Measurements from ENCODE around the gene RAB25. TPM values are rescaled to one million over a fixed set of nuclear protein-coding genes. Genes with fewer than 3 reads are reported as not detected.

The RAB25 gene
- total and polyA plus RNA-seq, 4 donors: 0.67 to 2.0 (median 0.92) TPM

DNA sequence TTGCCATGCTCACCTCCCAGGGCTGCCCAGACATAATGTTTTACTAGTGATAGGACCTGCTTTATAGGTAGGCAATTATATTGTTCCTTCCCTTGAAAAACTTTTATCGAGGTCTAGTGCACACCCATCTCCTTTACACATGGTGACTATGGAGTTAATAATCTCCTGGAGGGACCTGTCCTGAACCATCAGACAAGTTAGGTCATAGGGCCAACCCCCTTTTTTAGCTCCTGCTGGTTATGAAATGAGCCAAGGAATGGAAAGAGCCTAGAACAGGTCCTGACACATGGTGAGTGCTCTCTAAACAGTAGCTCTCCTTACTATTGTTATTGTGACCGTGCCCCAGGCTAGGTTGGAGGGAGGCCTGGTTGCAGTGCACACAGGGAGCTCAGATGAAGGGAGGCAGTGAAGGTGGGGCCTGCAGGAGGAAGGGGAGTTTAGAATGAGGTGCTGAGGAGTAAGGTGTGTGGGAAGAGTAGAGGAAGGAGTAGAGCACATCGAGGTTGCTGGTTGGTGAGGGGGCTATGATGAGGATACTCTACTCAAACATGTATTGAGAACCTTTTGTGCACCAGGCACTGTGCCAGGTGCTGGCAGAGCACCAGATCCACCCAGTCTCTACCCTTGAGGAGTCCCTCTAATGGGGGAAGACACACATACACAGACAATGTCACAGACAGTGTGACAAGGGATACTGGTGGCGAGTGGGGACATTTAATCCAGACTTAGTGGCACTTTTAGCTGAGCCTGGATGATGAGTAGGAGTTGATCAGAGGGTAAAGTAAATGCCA is 39.4 kb downstream of the RAB25 start:
- H3K27ac ChIP-seq (ENCODE audit: low read depth in 1 of 2, low read length in 2 of 2): no peak overlapping the region
- H3K9me3 ChIP-seq (ENCODE audit: control insufficient read depth in 4 of 4, low read length in 3 of 4): no peaks in the 10 kb centered on the region
- DNase-seq (ENCODE audit: low spot score): no peak
- no peak overlapping the region for H3K4me3 ChIP-seq (ENCODE audit: low read depth in 1 of 3, low read length in 3 of 3)
- no peaks in the 10 kb centered on the region for H3K36me3 ChIP-seq (ENCODE audit: control insufficient read depth in 4 of 4, insufficient read depth in 3 of 4, low read depth in 1 of 4, low read length in 3 of 4)
- no peaks in the 10 kb centered on the region for H3K27me3 ChIP-seq (ENCODE audit: control insufficient read depth in 4 of 4, insufficient read depth in 4 of 4, low read length in 3 of 4)
- no peak for TF ChIP-seq RAD21 (IDR thresholded peaks at IDR 0.05)
- no peak for TF ChIP-seq SP1 (IDR thresholded peaks at IDR 0.05)
- no peak for TF ChIP-seq EGR1 (IDR thresholded peaks at IDR 0.05; ENCODE audit: low read depth in 2 of 2)
- no peak for TF ChIP-seq TAF1 (conservative IDR thresholded peaks at IDR 0.05)
- TF ChIP-seq YY1 (IDR thresholded peaks at IDR 0.05): no peak
- no peak for TF ChIP-seq JUND (IDR thresholded peaks at IDR 0.05)
- TF ChIP-seq HNF4A (conservative IDR thresholded peaks at IDR 0.05): no peak
- no peak for TF ChIP-seq GABPA (IDR thresholded peaks at IDR 0.05 in 1 of 2, conservative IDR thresholded peaks at IDR 0.05 in 1 of 2)
- TF ChIP-seq NR2F2 (IDR thresholded peaks at IDR 0.05): no peak
- TF ChIP-seq, protein P1, sequence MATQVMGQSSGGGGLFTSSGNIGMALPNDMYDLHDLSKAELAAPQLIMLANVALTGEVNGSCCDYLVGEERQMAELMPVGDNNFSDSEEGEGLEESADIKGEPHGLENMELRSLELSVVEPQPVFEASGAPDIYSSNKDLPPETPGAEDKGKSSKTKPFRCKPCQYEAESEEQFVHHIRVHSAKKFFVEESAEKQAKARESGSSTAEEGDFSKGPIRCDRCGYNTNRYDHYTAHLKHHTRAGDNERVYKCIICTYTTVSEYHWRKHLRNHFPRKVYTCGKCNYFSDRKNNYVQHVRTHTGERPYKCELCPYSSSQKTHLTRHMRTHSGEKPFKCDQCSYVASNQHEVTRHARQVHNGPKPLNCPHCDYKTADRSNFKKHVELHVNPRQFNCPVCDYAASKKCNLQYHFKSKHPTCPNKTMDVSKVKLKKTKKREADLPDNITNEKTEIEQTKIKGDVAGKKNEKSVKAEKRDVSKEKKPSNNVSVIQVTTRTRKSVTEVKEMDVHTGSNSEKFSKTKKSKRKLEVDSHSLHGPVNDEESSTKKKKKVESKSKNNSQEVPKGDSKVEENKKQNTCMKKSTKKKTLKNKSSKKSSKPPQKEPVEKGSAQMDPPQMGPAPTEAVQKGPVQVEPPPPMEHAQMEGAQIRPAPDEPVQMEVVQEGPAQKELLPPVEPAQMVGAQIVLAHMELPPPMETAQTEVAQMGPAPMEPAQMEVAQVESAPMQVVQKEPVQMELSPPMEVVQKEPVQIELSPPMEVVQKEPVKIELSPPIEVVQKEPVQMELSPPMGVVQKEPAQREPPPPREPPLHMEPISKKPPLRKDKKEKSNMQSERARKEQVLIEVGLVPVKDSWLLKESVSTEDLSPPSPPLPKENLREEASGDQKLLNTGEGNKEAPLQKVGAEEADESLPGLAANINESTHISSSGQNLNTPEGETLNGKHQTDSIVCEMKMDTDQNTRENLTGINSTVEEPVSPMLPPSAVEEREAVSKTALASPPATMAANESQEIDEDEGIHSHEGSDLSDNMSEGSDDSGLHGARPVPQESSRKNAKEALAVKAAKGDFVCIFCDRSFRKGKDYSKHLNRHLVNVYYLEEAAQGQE (IDR thresholded peaks at IDR 0.05): no peak
- no peak for TF ChIP-seq HNF4G (IDR thresholded peaks at IDR 0.05)
- no peak for TF ChIP-seq RXRA (IDR thresholded peaks at IDR 0.05)
- TF ChIP-seq, protein P2, sequence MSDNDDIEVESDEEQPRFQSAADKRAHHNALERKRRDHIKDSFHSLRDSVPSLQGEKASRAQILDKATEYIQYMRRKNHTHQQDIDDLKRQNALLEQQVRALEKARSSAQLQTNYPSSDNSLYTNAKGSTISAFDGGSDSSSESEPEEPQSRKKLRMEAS (IDR thresholded peaks at IDR 0.05): no peak
- TF ChIP-seq, protein P3, sequence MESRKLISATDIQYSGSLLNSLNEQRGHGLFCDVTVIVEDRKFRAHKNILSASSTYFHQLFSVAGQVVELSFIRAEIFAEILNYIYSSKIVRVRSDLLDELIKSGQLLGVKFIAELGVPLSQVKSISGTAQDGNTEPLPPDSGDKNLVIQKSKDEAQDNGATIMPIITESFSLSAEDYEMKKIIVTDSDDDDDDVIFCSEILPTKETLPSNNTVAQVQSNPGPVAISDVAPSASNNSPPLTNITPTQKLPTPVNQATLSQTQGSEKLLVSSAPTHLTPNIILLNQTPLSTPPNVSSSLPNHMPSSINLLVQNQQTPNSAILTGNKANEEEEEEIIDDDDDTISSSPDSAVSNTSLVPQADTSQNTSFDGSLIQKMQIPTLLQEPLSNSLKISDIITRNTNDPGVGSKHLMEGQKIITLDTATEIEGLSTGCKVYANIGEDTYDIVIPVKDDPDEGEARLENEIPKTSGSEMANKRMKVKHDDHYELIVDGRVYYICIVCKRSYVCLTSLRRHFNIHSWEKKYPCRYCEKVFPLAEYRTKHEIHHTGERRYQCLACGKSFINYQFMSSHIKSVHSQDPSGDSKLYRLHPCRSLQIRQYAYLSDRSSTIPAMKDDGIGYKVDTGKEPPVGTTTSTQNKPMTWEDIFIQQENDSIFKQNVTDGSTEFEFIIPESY (IDR thresholded peaks at IDR 0.05): no peak
- no peak for TF ChIP-seq FOXA2 (IDR thresholded peaks at IDR 0.05)
- TF ChIP-seq FOXA1 (IDR thresholded peaks at IDR 0.05): no peak
- TF ChIP-seq, protein P4, sequence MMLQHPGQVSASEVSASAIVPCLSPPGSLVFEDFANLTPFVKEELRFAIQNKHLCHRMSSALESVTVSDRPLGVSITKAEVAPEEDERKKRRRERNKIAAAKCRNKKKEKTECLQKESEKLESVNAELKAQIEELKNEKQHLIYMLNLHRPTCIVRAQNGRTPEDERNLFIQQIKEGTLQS (IDR thresholded peaks at IDR 0.05): no peak
- no peak overlapping the region for H3K9ac ChIP-seq (ENCODE audit: low read depth in 1 of 2, low read length in 2 of 2)
- 85% methylated on average over 4 of the region's 4 CpGs for WGBS
- H3K4me1 ChIP-seq (ENCODE audit: control insufficient read depth in 4 of 4, insufficient read depth in 4 of 4, low read length in 3 of 4): peaks cover 0 to 12% (median 5%) of the 10 kb centered on the region in 4 donors

DNA sequence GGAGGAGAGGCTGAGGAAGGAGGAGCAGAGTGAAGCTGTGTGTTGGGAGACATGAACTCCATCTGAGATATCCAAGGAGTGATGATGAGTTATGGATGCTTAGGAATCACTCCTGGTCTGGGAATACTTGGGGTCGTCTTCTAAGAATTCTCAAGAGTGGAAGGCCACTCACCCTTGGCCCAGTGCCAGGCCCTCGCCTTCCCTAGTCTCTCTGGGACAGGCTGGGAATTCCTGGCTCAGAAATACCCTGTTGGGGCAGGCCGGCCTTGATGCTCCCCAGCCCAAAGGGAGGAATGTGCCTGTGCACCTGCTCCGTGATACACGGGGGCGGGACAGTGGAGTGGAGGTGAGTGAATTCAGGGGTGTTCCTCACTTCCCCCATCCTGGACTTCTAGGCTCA is 40.9 kb downstream of the RAB25 start:
- H3K4me1 ChIP-seq (ENCODE audit: control insufficient read depth in 4 of 4, insufficient read depth in 4 of 4, low read length in 3 of 4): peaks cover 0 to 10% (median 7%) of the 10 kb centered on the region in 4 donors
- H3K36me3 ChIP-seq (ENCODE audit: control insufficient read depth in 4 of 4, insufficient read depth in 3 of 4, low read depth in 1 of 4, low read length in 3 of 4): no peaks in the 10 kb centered on the region
- no peak overlapping the region for H3K27ac ChIP-seq (ENCODE audit: low read depth in 1 of 2, low read length in 2 of 2)
- no peak overlapping the region for H3K9ac ChIP-seq (ENCODE audit: low read depth in 1 of 2, low read length in 2 of 2)
- no peaks in the 10 kb centered on the region for H3K27me3 ChIP-seq (ENCODE audit: control insufficient read depth in 4 of 4, insufficient read depth in 4 of 4, low read length in 3 of 4)
- no peak for TF ChIP-seq TAF1 (conservative IDR thresholded peaks at IDR 0.05)
- TF ChIP-seq, protein P2 (IDR thresholded peaks at IDR 0.05): no peak
- TF ChIP-seq RXRA (IDR thresholded peaks at IDR 0.05): no peak
- no peak for TF ChIP-seq SP1 (IDR thresholded peaks at IDR 0.05)
- no peak for TF ChIP-seq RAD21 (IDR thresholded peaks at IDR 0.05)
- TF ChIP-seq EGR1 (IDR thresholded peaks at IDR 0.05; ENCODE audit: low read depth in 2 of 2): no peak
- TF ChIP-seq FOXA2 (IDR thresholded peaks at IDR 0.05): no peak
- TF ChIP-seq, protein P4 (IDR thresholded peaks at IDR 0.05): no peak
- TF ChIP-seq, protein P5, sequence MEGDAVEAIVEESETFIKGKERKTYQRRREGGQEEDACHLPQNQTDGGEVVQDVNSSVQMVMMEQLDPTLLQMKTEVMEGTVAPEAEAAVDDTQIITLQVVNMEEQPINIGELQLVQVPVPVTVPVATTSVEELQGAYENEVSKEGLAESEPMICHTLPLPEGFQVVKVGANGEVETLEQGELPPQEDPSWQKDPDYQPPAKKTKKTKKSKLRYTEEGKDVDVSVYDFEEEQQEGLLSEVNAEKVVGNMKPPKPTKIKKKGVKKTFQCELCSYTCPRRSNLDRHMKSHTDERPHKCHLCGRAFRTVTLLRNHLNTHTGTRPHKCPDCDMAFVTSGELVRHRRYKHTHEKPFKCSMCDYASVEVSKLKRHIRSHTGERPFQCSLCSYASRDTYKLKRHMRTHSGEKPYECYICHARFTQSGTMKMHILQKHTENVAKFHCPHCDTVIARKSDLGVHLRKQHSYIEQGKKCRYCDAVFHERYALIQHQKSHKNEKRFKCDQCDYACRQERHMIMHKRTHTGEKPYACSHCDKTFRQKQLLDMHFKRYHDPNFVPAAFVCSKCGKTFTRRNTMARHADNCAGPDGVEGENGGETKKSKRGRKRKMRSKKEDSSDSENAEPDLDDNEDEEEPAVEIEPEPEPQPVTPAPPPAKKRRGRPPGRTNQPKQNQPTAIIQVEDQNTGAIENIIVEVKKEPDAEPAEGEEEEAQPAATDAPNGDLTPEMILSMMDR (IDR thresholded peaks at IDR 0.05; ENCODE audit: low read depth, low read length, missing input control): no peak
- DNase-seq (ENCODE audit: low spot score): no peak
- H3K9me3 ChIP-seq (ENCODE audit: control insufficient read depth in 4 of 4, low read length in 3 of 4): no peaks in the 10 kb centered on the region
- H3K4me3 ChIP-seq (ENCODE audit: low read depth in 1 of 3, low read length in 3 of 3): no peak overlapping the region
- 81% methylated on average over 6 of the region's 6 CpGs for WGBS
